HAP-1 (cell line): ENCODE results near the gene ZNF24.

Experiments
- DNase-seq, 2 experiments: peaks; one replicate each; pipeline ENCODE4 v3.0.0-alpha.2; 2016 to 2020; ENCODE audit warnings: low spot score in 2 of 2
- H3K27me3 ChIP-seq: fragments of 250-450 bp; sonication (Bioruptor Pico); 2 replicates; pipeline ENCODE4 v1.5.1; 2020; ENCODE audit warnings: low read depth, mild to moderate bottlenecking, moderate library complexity
- H3K36me3 ChIP-seq: fragments of 250-450 bp; sonication (Bioruptor Pico); replicated peaks from 2 replicates; pipeline ENCODE4 v1.5.1; 2020; ENCODE audit warnings: mild to moderate bottlenecking
- H3K4me1 ChIP-seq: fragments of 250-450 bp; sonication (Bioruptor Pico); 2 replicates; pipeline ENCODE4 v1.5.1; 2020; ENCODE audit warnings: mild to moderate bottlenecking
- H3K4me3 ChIP-seq: fragments of 250-450 bp; sonication (Bioruptor Pico); 2 replicates; pipeline ENCODE4 v1.5.1; 2020; ENCODE audit warnings: mild to moderate bottlenecking, moderate library complexity
- H3K9me3 ChIP-seq: fragments of 250-450 bp; sonication (Bioruptor Pico); 2 replicates; pipeline ENCODE4 v1.5.1; 2020; ENCODE audit warnings: mild to moderate bottlenecking, moderate library complexity
- in situ Hi-C: fragments of 300-500 bp; cut with MboI; formaldehyde crosslinking; loops from 3 replicates; pipeline ENCODE4 v1.14.3; 2020; ENCODE audit warnings: low sequenced_read_pairs, inconsistent platforms, mixed read lengths

Gene ZNF24

DNA sequence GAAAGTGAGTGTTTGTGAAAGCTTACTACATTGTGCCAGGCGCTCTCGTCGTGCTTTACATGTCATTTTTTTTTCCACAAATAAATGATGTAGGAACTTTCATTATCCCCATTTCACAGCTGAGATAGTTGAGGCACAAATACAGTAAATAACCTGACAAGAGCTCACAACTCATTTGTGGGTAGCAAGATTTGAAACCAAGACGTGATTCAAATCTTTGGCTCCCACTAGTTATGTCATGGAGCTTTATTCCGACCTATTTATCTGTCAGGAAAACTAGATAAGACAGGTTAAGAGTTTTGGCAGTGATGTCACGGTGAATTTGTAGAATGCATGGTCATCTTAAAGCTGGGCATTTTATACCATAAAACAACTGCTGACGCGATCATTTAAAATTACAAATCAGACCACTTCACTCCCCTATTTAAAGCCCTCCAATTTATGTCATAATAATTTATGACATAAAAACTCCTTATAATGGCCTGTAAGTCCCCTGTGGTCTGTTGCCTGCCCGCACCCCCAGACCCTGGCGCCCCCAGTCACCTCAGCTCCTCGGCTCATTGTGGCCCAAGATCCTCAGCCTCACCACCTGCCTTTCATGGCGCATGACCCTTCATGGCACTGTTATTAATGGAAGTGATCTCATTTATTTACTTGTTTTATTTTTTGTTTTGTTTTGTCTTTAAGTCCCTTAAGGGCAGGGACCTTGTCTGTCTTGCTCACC lies 678 bp upstream of the ZNF24 start:
- no peaks in the 10 kb centered on the region for H3K27me3 ChIP-seq
- in situ Hi-C loops, result no loop called here
- no peak for DNase-seq
- H3K9me3 ChIP-seq, result no peaks in the 10 kb centered on the region
- peaks cover 5% of the 10 kb centered on the region for H3K36me3 ChIP-seq
- peaks cover 7% of the 10 kb centered on the region for H3K4me1 ChIP-seq
- H3K4me3 ChIP-seq, result peak overlapping the region; percentile 99

GRCh38 chr18:35343488-35343935 lies 708 bp downstream of the ZNF24 start:
- Histone ChIP-seq H3K9me3 (no peaks in the 10 kb centered on the region), H3K36me3 (peaks cover 19% of the 10 kb centered on the region), H3K4me3 (peak overlapping the region; percentile 99), H3K4me1 (peaks cover 7% of the 10 kb centered on the region), H3K27me3 (no peaks in the 10 kb centered on the region)
- in situ Hi-C loops, result no loop called here
- DNase-seq, result no peak

GRCh38 chr18:35337286-35337685 lies 6.9 kb downstream of the ZNF24 start:
- Histone ChIP-seq H3K9me3 (no peaks in the 10 kb centered on the region), H3K4me1 (no peaks in the 10 kb centered on the region), H3K27me3 (no peaks in the 10 kb centered on the region), H3K4me3 (no peak overlapping the region), H3K36me3 (peaks cover 70% of the 10 kb centered on the region)
- DNase-seq, result no peak
- in situ Hi-C loops, result no loop called here

GRCh38 chr18:35335866-35336265 lies 8.4 kb downstream of the ZNF24 start:
- in situ Hi-C loops, result no loop called here
- peaks cover 70% of the 10 kb centered on the region for H3K36me3 ChIP-seq

GRCh38 chr18:35334821-35335220 lies 9.4 kb downstream of the ZNF24 start:
- H3K4me1 ChIP-seq, result no peaks in the 10 kb centered on the region
- no peak overlapping the region for H3K4me3 ChIP-seq
- no peaks in the 10 kb centered on the region for H3K9me3 ChIP-seq
- in situ Hi-C loops, result no loop called here
- no peak for DNase-seq
- peaks cover 64% of the 10 kb centered on the region for H3K36me3 ChIP-seq
- no peaks in the 10 kb centered on the region for H3K27me3 ChIP-seq

More at GRCh38 chr18:35335866-35336265, 8.4 kb downstream of the ZNF24 start:
- H3K4me3 ChIP-seq, result no peak overlapping the region
- no peaks in the 10 kb centered on the region for H3K4me1 ChIP-seq
- no peaks in the 10 kb centered on the region for H3K9me3 ChIP-seq
- H3K27me3 ChIP-seq, result no peaks in the 10 kb centered on the region
- no peak for DNase-seq

- Histone ChIP-seq H3K9me3 (no peaks in the 10 kb centered on the region), H3K36me3 (peaks cover 58% of the 10 kb centered on the region), H3K4me1 (no peaks in the 10 kb centered on the region), H3K4me3 (no peak overlapping the region), H3K27me3 (no peaks in the 10 kb centered on the region)
- no peak for DNase-seq
- in situ Hi-C loops, result no loop called here
Measured at GRCh38 chr18:35334212-35334611, 10.0 kb downstream of the ZNF24 start.

DNA sequence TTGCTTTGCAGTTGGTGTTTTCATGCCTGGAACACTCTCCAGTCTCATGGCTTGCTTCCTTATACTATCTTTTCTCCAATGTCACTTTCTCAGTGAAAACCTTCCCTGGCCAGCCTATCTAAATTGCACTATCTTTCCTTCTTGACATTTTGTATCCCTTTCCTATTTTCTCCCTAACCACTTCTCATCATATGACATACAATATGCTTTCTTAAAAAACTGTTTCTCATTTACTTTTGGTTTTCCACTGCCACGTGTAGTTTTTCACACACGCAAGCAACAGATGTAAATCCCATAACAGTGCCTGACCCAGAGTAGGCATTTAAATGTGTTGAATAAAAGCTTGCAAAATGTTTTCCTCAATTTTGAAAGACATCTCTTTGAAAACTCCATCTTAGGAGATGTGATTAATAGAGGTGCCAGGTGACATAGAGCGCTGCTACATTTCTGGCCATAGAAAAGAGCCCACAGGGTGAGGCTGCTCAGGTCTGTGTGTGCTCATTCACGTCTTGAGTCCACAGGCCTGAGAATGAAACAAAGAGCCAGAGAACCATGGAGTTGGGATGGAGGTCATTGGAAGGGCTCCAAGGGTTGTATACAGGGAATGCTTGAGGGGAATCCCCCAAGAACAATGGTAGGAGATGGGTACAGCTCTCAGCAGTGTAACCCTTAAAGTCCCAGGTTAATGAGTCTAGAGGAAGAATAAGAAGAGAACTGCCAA lies 12.7 kb downstream of the ZNF24 start:
- DNase-seq, result no peak
- H3K4me1 ChIP-seq, result no peaks in the 10 kb centered on the region
- no peak overlapping the region for H3K4me3 ChIP-seq
- in situ Hi-C loops, result no loop called here
- H3K27me3 ChIP-seq, result no peaks in the 10 kb centered on the region
- peaks cover 32% of the 10 kb centered on the region for H3K36me3 ChIP-seq
- H3K9me3 ChIP-seq, result no peaks in the 10 kb centered on the region

DNA sequence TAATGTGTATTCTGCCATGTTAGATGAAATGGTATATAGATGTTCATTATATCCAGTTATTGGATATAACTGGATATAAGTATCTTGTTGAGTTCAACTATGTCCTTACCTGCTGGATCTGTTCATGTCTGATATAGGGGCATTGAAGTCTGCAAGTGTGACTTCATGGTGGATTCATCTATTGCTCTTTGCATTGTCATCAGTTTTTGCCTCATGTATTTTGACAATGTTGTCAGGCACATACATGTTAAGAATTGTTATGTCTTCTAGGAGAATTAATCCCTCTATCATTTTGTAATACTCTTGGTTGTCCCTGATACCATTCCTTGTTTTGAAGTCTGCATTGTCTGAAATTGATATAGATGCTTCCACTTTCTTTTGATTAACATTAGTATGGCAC lies 15.4 kb downstream of the ZNF24 start:
- no peaks in the 10 kb centered on the region for H3K27me3 ChIP-seq
- DNase-seq, result no peak
- in situ Hi-C loops, result no loop called here
- H3K36me3 ChIP-seq, result peaks cover 5% of the 10 kb centered on the region
- H3K4me3 ChIP-seq, result no peak overlapping the region
- no peaks in the 10 kb centered on the region for H3K9me3 ChIP-seq
- no peaks in the 10 kb centered on the region for H3K4me1 ChIP-seq

- in situ Hi-C loops, result no loop called here
- Histone ChIP-seq H3K4me1 (no peaks in the 10 kb centered on the region), H3K9me3 (no peaks in the 10 kb centered on the region), H3K27me3 (no peaks in the 10 kb centered on the region), H3K4me3 (no peak overlapping the region), H3K36me3 (no peaks in the 10 kb centered on the region)
- DNase-seq, result no peak
Measured at GRCh38 chr18:35326695-35327387, 17.4 kb downstream of the ZNF24 start.

- H3K36me3 ChIP-seq, result no peaks in the 10 kb centered on the region
- DNase-seq, result no peak
- no peak overlapping the region for H3K4me3 ChIP-seq
- in situ Hi-C loops, result no loop called here
- no peaks in the 10 kb centered on the region for H3K27me3 ChIP-seq
- H3K9me3 ChIP-seq, result no peaks in the 10 kb centered on the region
- H3K4me1 ChIP-seq, result no peaks in the 10 kb centered on the region
Measured at GRCh38 chr18:35324926-35325655, 19.1 kb downstream of the ZNF24 start.

DNA sequence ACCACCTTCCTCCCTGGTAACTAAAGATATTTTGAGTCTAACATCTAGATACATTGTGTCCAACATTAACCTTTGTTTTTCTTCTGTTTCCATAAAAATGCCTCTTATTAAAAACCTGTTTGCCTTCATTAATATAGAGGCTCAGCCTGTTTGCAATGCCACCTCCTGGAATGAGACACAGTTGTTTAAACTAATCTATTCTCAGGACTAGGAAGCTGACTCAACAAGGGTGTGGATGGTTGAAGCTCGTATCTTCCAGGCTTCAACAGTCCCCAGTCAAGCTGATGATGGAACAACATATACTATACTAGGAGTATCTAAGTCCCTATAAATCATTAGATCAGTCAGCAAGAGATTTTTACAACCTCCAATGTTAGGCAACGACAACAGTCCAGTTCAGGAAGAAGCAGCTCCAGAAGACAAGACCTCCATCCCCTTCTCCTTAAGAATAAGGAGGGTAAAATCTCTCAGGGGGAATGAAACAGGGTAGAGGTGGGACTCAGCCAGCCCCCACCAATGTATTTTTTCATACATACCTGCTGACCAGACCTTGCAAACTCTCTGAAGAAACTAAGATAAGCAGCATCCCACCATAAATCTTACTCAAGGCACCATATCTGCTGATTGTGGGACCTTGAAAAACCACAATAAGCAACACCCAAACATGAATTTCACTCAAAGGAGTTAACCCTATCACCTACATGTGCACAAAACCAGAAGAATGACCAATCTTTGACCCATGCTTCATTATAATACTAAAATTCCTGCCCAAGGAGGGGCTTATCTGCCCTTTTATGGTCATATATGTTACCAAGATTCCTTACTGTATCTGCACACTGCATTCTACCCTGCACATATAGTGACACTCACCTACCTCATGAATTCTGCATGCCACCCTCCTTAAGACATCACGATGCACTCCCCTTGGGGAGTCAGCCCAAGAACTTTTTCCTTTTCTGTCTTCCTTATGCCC lies 21.4 kb downstream of the ZNF24 start:
- H3K4me1 ChIP-seq, result no peaks in the 10 kb centered on the region
- no peak for DNase-seq
- H3K36me3 ChIP-seq, result no peaks in the 10 kb centered on the region
- no peak overlapping the region for H3K4me3 ChIP-seq
- no peaks in the 10 kb centered on the region for H3K9me3 ChIP-seq
- no peaks in the 10 kb centered on the region for H3K27me3 ChIP-seq
- in situ Hi-C loops, result no loop called here

- Histone ChIP-seq H3K4me1 (no peaks in the 10 kb centered on the region), H3K27me3 (no peaks in the 10 kb centered on the region), H3K36me3 (peaks cover 6% of the 10 kb centered on the region), H3K4me3 (no peak overlapping the region), H3K9me3 (0 out of 2 replicates have a peak, but pooled peaks cover 6% of the 10 kb centered on the region)
- no peak for DNase-seq
- in situ Hi-C loops, result no loop called here
Measured at GRCh38 chr18:35311496-35311895, 32.7 kb downstream of the ZNF24 start.
